IgD-negative memory B cell (primary cell): ENCODE data around the gene PTPN9. TPM values are rescaled to one million over a fixed set of nuclear protein-coding genes. Genes with fewer than 3 reads are reported as not detected.
"Not testable (repeated sequence)": the region's sequence is repeated elsewhere in the genome, so short reads cannot be mapped to it uniquely, and the experiment has no call there.

ENCODE experiments used
- H3K27ac Mint-ChIP-seq, 3 donors: one replicate each; pipeline ENCODE4 v1.8.0; 2020 to 2022; ENCODE audit warnings: mild to moderate bottlenecking in 3 of 3, mixed read lengths in 3 of 3, moderate library complexity in 1 of 3
- H3K27me3 Mint-ChIP-seq: one replicate; pipeline ENCODE4 v1.8.0; 2021; ENCODE audit warnings: mixed read lengths
- H3K36me3 Mint-ChIP-seq: one replicate; pipeline ENCODE4 v1.8.0; 2020; ENCODE audit warnings: mild to moderate bottlenecking, mixed read lengths
- H3K4me1 Mint-ChIP-seq, 3 donors: one replicate each; pipeline ENCODE4 v1.8.0; 2020 to 2022; ENCODE audit warnings: mixed read lengths in 3 of 3, mild to moderate bottlenecking in 1 of 3
- H3K4me3 Mint-ChIP-seq, 4 donors: one replicate each; pipeline ENCODE4 v1.8.0; 2020 to 2022; ENCODE audit warnings: mild to moderate bottlenecking in 4 of 4, mixed read lengths in 4 of 4, moderate library complexity in 3 of 4
- H3K9me3 Mint-ChIP-seq, 3 donors: one replicate each; pipeline ENCODE4 v1.8.0; 2020 to 2021; ENCODE audit warnings: mixed read lengths in 3 of 3, mild to moderate bottlenecking in 1 of 3
- polyA plus RNA-seq: library from polyadenylated mRNA; unstranded; fragments of 300-500 nt; fragmentation: Illumina TruSeq; gene quantifications from one replicate; pipeline ENCODE4 v1.2.3, GENCODE V29; 2021

Gene PTPN9
- polyA plus RNA-seq, 1 donor from 2014 or later: 13.3 TPM

DNA sequence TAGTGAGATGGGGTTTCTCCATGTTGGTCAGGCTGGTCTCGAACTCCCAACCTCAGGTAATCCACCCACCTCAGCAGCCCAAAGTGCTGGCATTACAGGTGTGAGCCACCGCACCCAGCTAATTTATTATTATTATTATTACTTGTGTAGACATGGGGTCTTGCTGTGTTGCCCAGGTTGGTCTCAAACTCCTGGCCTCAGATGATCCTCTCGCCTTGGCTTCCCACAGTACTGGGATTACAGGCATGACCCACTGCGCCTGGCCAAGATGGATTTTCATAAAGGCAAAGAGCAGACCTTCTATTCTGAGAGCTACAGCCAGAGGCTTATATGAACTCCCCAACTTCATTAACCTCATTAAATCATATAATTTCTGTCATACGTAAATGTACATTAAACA, 17.2 kb downstream of the PTPN9 start:
- H3K36me3 Mint-ChIP-seq: peaks cover 4% of the 10 kb centered on the region
- no peak overlapping the region for H3K27ac Mint-ChIP-seq
- H3K9me3 Mint-ChIP-seq: no peaks in the 10 kb centered on the region
- no peak overlapping the region for H3K4me3 Mint-ChIP-seq
- H3K27me3 Mint-ChIP-seq: no peaks in the 10 kb centered on the region
- peaks cover 0 to 3% (median 0%) of the 10 kb centered on the region in 3 donors for H3K4me1 Mint-ChIP-seq

GRCh38 chr15:75559360-75559759, 19.8 kb downstream of the PTPN9 start:
- H3K9me3 Mint-ChIP-seq, H3K4me3 Mint-ChIP-seq, H3K27me3 Mint-ChIP-seq, H3K36me3 Mint-ChIP-seq, H3K4me1 Mint-ChIP-seq, H3K27ac Mint-ChIP-seq: not testable (repeated sequence)

DNA sequence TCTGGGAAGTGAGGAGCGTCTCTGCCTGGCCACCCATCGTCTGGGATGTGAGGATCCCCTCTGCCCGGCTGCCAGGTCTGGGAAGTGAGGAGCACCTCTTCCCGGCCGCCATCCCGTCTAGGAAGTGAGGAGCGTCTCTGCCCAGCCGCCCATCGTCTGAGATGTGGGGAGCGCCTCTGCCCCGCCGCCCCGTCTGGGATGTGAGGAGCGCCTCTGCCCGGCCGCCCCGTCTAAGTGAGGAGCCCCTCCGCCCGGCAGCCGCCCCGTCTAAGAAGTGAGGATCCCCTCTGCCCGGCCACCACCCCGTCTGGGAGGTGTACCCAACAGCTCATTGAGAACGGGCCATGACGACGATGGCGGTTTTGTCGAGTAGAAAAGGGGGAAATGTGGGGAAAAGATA, 20.2 kb downstream of the PTPN9 start:
- H3K4me1 Mint-ChIP-seq, H3K9me3 Mint-ChIP-seq, H3K27me3 Mint-ChIP-seq, H3K4me3 Mint-ChIP-seq, H3K27ac Mint-ChIP-seq, H3K36me3 Mint-ChIP-seq: not testable (repeated sequence)

DNA sequence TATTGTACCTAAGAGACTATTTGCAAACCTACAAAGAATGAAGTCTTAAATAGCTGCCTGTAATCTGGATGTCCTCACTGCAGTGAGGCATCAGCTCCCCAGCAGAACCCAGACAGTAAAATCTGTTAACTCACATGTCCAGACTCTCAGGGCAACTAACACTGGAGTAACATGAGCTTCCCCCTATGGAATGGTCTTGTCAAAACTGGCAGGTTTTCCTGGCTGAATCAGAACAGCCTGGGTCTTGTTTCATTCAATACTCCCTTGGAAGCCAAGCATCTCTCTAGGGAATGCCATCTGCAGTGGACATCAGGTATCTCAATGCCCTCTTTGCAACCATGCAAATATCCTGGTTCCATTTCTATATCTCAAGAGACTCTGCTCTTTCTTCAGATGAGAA, 24.4 kb downstream of the PTPN9 start:
- Mint-ChIP-seq H3K9me3 (no peaks in the 10 kb centered on the region), H3K27ac (no peak overlapping the region), H3K27me3 (no peaks in the 10 kb centered on the region), H3K4me3 (no peak overlapping the region), H3K36me3 (no peaks in the 10 kb centered on the region), H3K4me1 (peaks cover 1 to 20% (median 10%) of the 10 kb centered on the region in 3 donors)

GRCh38 chr15:75553659-75554058, 25.5 kb downstream of the PTPN9 start:
- Mint-ChIP-seq H3K27ac (no peak overlapping the region), H3K36me3 (no peaks in the 10 kb centered on the region), H3K4me1 (peaks cover 1 to 20% (median 10%) of the 10 kb centered on the region in 3 donors)

GRCh38 chr15:75551091-75551490, 28.0 kb downstream of the PTPN9 start:
- no peaks in the 10 kb centered on the region for H3K9me3 Mint-ChIP-seq
- no peaks in the 10 kb centered on the region for H3K36me3 Mint-ChIP-seq
- no peak overlapping the region for H3K27ac Mint-ChIP-seq
- H3K4me1 Mint-ChIP-seq: peaks cover 7 to 24% (median 11%) of the 10 kb centered on the region in 3 donors
- H3K4me3 Mint-ChIP-seq: no peak overlapping the region
- no peaks in the 10 kb centered on the region for H3K27me3 Mint-ChIP-seq

More at GRCh38 chr15:75553659-75554058, 25.5 kb downstream of the PTPN9 start:
- no peaks in the 10 kb centered on the region for H3K27me3 Mint-ChIP-seq
- H3K9me3 Mint-ChIP-seq: no peaks in the 10 kb centered on the region
- H3K4me3 Mint-ChIP-seq: no peak overlapping the region

GRCh38 chr15:75545064-75545463, 34.1 kb downstream of the PTPN9 start:
- Mint-ChIP-seq H3K36me3 (no peaks in the 10 kb centered on the region), H3K4me1 (peaks cover 13 to 16% (median 15%) of the 10 kb centered on the region in 3 donors), H3K27me3 (no peaks in the 10 kb centered on the region), H3K27ac (no peak overlapping the region), H3K9me3 (no peaks in the 10 kb centered on the region), H3K4me3 (peak overlapping the region in 1 of 4 donors; percentile 32)

- Mint-ChIP-seq H3K36me3 (peaks cover 3% of the 10 kb centered on the region), H3K4me3 (no peak overlapping the region), H3K9me3 (no peaks in the 10 kb centered on the region), H3K27ac (peak overlapping the region in 1 of 3 donors; percentile 71), H3K4me1 (peaks cover 13 to 16% (median 15%) of the 10 kb centered on the region in 3 donors), H3K27me3 (no peaks in the 10 kb centered on the region)
These were observed 34.8 kb downstream of the PTPN9 start for GRCh38 chr15:75544359-75544758.

GRCh38 chr15:75542949-75543545, 36.1 kb downstream of the PTPN9 start:
- H3K4me3 Mint-ChIP-seq, H3K27me3 Mint-ChIP-seq, H3K9me3 Mint-ChIP-seq, H3K36me3 Mint-ChIP-seq: not testable (repeated sequence)
- Mint-ChIP-seq H3K4me1 (peaks cover 10 to 21% (median 15%) of the 10 kb centered on the region in 3 donors), H3K27ac (peak overlapping the region in 1 of 3 donors; percentile 56)

GRCh38 chr15:75542386-75542797, 36.7 kb downstream of the PTPN9 start:
- no peak overlapping the region for H3K4me3 Mint-ChIP-seq
- H3K4me1 Mint-ChIP-seq: peaks cover 8 to 21% (median 15%) of the 10 kb centered on the region in 3 donors
- H3K36me3 Mint-ChIP-seq: peaks cover 8% of the 10 kb centered on the region
- no peak overlapping the region for H3K27ac Mint-ChIP-seq
- H3K27me3 Mint-ChIP-seq: no peaks in the 10 kb centered on the region
- H3K9me3 Mint-ChIP-seq: no peaks in the 10 kb centered on the region

GRCh38 chr15:75538376-75538775, 40.7 kb downstream of the PTPN9 start:
- Mint-ChIP-seq H3K36me3 (peaks cover 8% of the 10 kb centered on the region), H3K27me3 (no peaks in the 10 kb centered on the region), H3K4me3 (no peak overlapping the region), H3K9me3 (no peaks in the 10 kb centered on the region), H3K4me1 (peaks cover 6 to 20% (median 7%) of the 10 kb centered on the region in 3 donors), H3K27ac (no peak overlapping the region)

GRCh38 chr15:75533945-75534344, 45.2 kb downstream of the PTPN9 start:
- peaks cover 5% of the 10 kb centered on the region for H3K36me3 Mint-ChIP-seq
- peaks cover 4 to 14% (median 7%) of the 10 kb centered on the region in 3 donors for H3K4me1 Mint-ChIP-seq
- H3K27ac Mint-ChIP-seq: no peak overlapping the region
- no peak overlapping the region for H3K4me3 Mint-ChIP-seq
- no peaks in the 10 kb centered on the region for H3K9me3 Mint-ChIP-seq
- H3K27me3 Mint-ChIP-seq: no peaks in the 10 kb centered on the region

GRCh38 chr15:75532413-75533250, 46.5 kb downstream of the PTPN9 start:
- peak overlapping the region in 1 of 3 donors; percentile 55 for H3K27ac Mint-ChIP-seq
- H3K4me1 Mint-ChIP-seq: peaks cover 4 to 9% (median 7%) of the 10 kb centered on the region in 3 donors
- H3K9me3 Mint-ChIP-seq: no peaks in the 10 kb centered on the region
- no peak overlapping the region for H3K4me3 Mint-ChIP-seq
- H3K27me3 Mint-ChIP-seq: no peaks in the 10 kb centered on the region
- peaks cover 2% of the 10 kb centered on the region for H3K36me3 Mint-ChIP-seq

DNA sequence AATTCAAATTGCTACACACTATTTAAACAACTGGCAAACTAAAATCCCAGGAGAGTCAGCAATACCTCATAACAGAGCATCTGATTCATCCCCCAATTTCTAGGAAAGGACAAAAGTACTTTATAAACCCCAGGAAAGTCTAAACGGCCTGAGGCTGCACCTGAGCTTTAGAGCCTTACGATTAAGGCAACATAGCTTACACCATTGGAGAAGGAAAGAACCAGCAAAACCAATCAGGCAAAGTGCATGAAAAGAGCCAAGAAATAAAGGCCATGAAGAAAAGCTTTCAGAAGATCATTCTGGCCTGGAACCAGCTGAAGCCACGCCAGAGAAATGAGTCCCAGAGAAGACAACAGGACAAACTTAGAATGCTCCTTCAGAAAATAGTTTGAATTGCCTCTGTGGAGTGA, 48.1 kb downstream of the PTPN9 start:
- Mint-ChIP-seq H3K27ac (no peak overlapping the region), H3K36me3 (peaks cover 9% of the 10 kb centered on the region), H3K27me3 (no peaks in the 10 kb centered on the region), H3K9me3 (no peaks in the 10 kb centered on the region), H3K4me1 (peaks cover 4 to 5% (median 4%) of the 10 kb centered on the region in 3 donors), H3K4me3 (no peak overlapping the region)

- peaks cover 4 to 5% (median 4%) of the 10 kb centered on the region in 3 donors for H3K4me1 Mint-ChIP-seq
- no peak overlapping the region for H3K27ac Mint-ChIP-seq
- no peaks in the 10 kb centered on the region for H3K27me3 Mint-ChIP-seq
- no peaks in the 10 kb centered on the region for H3K9me3 Mint-ChIP-seq
- no peak overlapping the region for H3K4me3 Mint-ChIP-seq
- H3K36me3 Mint-ChIP-seq: peaks cover 9% of the 10 kb centered on the region
These were observed 48.9 kb downstream of the PTPN9 start for GRCh38 chr15:75530169-75530568.

DNA sequence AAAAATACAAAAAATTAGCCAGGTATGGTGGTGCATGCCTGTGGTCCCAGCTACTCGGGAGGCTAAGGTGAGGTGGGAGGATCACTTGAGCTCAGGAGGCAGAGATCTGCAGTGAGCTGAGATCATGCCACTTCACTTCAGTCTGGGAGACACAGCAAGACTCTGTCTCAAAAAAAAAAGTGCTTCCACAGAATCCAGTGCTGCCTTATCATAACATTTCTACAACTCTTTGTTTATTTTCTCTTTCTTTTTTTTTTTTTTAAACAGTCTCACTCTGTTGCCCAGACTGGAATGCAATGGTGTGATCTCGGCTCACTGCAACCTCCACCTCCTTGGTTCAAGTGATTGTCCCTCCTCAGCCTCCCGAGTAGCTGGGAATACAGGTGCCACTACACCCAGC, 53.4 kb downstream of the PTPN9 start:
- H3K27ac Mint-ChIP-seq: peak overlapping the region in 1 of 3 donors; percentile 6
- H3K27me3 Mint-ChIP-seq, H3K4me1 Mint-ChIP-seq, H3K4me3 Mint-ChIP-seq, H3K9me3 Mint-ChIP-seq: not testable (repeated sequence)
- H3K36me3 Mint-ChIP-seq: peaks cover 21% of the 10 kb centered on the region
